Measurements from ENCODE around the gene PPP1CC. TPM values are rescaled to one million over a fixed set of nuclear protein-coding genes. Genes with fewer than 3 reads are reported as not detected.

Gene PPP1CC
- polyA plus RNA-seq, 1 of the 3 experiments (the other 2 are of a cell fraction) = 62.0 TPM

DNA sequence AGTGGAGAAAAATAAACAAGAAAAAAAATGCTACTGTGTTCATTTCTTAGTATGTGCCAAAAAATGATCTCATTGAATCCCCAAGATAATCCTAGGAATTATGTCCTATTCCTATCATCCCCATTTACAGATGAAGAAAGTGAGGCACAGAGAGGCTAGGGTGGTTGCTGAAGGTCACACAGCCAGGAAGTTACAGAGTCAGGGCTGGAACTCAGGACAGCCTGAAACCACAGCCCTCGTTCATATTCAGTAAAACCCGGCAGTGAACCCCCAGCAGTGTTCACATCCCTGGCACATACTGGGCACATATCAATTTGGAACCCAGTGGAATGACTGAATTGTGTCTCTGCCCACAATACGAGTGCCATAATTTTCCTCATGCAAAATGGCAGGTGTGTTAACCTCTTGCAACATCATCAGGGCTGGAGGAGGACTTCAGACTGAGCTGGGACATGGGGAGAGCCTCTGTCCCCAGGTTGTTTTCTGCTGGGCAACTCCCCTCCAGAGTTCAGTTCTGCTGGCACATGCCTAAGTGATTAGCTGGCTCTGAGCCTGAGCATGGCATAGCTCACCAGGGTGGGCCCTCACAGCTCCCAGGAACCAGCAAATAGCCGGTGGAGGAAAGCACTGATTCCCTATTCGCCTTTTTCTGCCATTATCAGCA is 2.0 kb upstream of the PPP1CC start:
- Histone ChIP-seq H3K4me3 (ENCODE audit: low read depth in 2 of 2, low read length in 1 of 2) (no peak overlapping the region), H3F3A (replicated peaks; ENCODE audit: insufficient read depth) (peaks cover 20% of the 10 kb centered on the region), H4K20me1 (ENCODE audit: insufficient read depth) (peaks cover 25% of the 10 kb centered on the region), H3K36me3 (replicated peaks in 1 of 2; ENCODE audit: control insufficient read depth in 1 of 2, insufficient read depth in 2 of 2, low read length in 1 of 2) (no peaks in the 10 kb centered on the region), H3K9me3 (no peaks in the 10 kb centered on the region), H3K9me2 (no peaks in the 10 kb centered on the region), H3K9ac (no peak overlapping the region), H3K27ac (ENCODE audit: low read depth in 2 of 2, low read length in 1 of 2) (peak overlapping the region in 1 of 2 experiments; percentile 49; a peak in 2 of 4 replicates), H3K79me2 (ENCODE audit: insufficient read depth) (peaks cover 30% of the 10 kb centered on the region), H3K4me1 (ENCODE audit: control insufficient read depth in 1 of 2, insufficient read depth in 2 of 2, low read depth in 1 of 2, low read length in 1 of 2) (peaks cover 11 to 16% of the 10 kb centered on the region in 2 experiments), H2AFZ (ENCODE audit: low read depth) (no peak overlapping the region), H3K27me3 (ENCODE audit: insufficient read depth) (no peaks in the 10 kb centered on the region), H3K4me2 (peak overlapping the region; percentile 94)
- CTCF ChIA-PET = interaction anchor here (0.8 to 1.4 kb wide), 3 partner anchors 18 to 143 kb away, joined by 3 to 4 read pairs (median 4); no protein-coding TSS in a partner anchor
- TF ChIP-seq, protein P1, sequence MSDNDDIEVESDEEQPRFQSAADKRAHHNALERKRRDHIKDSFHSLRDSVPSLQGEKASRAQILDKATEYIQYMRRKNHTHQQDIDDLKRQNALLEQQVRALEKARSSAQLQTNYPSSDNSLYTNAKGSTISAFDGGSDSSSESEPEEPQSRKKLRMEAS (IDR thresholded peaks at IDR 0.05; ENCODE audit: low read depth) = 0 out of 2 replicates have a peak, but pooled peaks have one; percentile 23
- TF ChIP-seq MXI1 (IDR thresholded peaks at IDR 0.05; ENCODE audit: low read depth, low read length) (no peak), CHD2 (IDR thresholded peaks at IDR 0.05; ENCODE audit: low read length, partially characterized antibody) (no peak), FOXM1 (IDR thresholded peaks at IDR 0.05; ENCODE audit: low read depth) (no peak)
- WGBS (ENCODE audit: low lambda C conversion rate) = 90% methylated on average over 2 of the region's 5 CpGs
- POLR2A ChIA-PET = no interaction called here
- DNase-seq = peak; percentile 22

DNA sequence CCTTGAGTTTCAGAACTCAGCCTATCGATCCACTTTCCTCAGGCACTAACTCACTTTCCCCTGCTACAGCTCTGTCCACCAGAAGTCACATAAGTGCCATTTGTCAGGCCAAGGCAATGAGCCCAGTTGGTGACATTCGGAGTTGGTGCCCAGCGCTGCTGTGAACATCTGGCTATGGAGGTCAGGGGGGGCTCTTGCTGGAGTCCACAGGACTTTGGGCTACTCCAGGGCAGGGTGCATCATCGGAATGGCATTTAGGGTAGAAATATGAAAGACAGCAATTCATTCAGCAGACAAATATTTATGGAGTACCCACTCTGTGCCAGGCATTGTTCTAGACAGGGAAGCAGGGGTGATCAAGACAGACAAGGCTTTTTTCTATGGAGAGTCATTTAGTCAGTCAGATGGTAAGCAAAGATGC is 1.5 kb upstream of the PPP1CC start:
- no peak for DNase-seq
- H3K4me1 ChIP-seq (ENCODE audit: control insufficient read depth in 1 of 2, insufficient read depth in 2 of 2, low read depth in 1 of 2, low read length in 1 of 2) = peaks cover 11 to 20% of the 10 kb centered on the region in 2 experiments
- peak overlapping the region in 1 of 2 experiments; percentile 49; a peak in 2 of 4 replicates for H3K27ac ChIP-seq (ENCODE audit: low read depth in 2 of 2, low read length in 1 of 2)
- peak overlapping the region; percentile 94 for H3K4me2 ChIP-seq
- H3F3A ChIP-seq (replicated peaks; ENCODE audit: insufficient read depth) = peaks cover 20% of the 10 kb centered on the region
- POLR2A ChIA-PET = interaction anchor here (0.6 to 2.0 kb wide), 2 partner anchors 56 to 131 kb away, joined by 3 to 8 read pairs; partner anchors contain the start of gene TCTN1
- CTCF ChIA-PET = interaction anchor here (1.2 to 4.6 kb wide), 4 partner anchors 19 to 144 kb away, joined by 4 to 15 read pairs (median 6); no protein-coding TSS in a partner anchor
- peaks cover 31% of the 10 kb centered on the region for H4K20me1 ChIP-seq (ENCODE audit: insufficient read depth)
- H3K79me2 ChIP-seq (ENCODE audit: insufficient read depth) = peaks cover 35% of the 10 kb centered on the region
- no peaks in the 10 kb centered on the region for H3K9me3 ChIP-seq
- peak overlapping the region; percentile 64 to 79; a peak in 3 of 4 replicates for H3K4me3 ChIP-seq (ENCODE audit: low read depth in 2 of 2, low read length in 1 of 2)
- H3K27me3 ChIP-seq (ENCODE audit: insufficient read depth) = no peaks in the 10 kb centered on the region
- H3K36me3 ChIP-seq (replicated peaks in 1 of 2; ENCODE audit: control insufficient read depth in 1 of 2, insufficient read depth in 2 of 2, low read length in 1 of 2) = peaks cover 0 to 3% of the 10 kb centered on the region in 2 experiments
- 59% methylated on average over 4 of the region's 4 CpGs for WGBS (ENCODE audit: low lambda C conversion rate)
- H3K9ac ChIP-seq = no peak overlapping the region
- no peaks in the 10 kb centered on the region for H3K9me2 ChIP-seq
- H2AFZ ChIP-seq (ENCODE audit: low read depth) = peak overlapping the region; percentile 99; the same call in 1 of the 2 replicates
- TF ChIP-seq TEAD4 (IDR thresholded peaks at IDR 0.05; ENCODE audit: borderline replicate concordance, insufficient read depth) (peak; percentile 66; the same call in 1 of the 2 replicates), EP300 (IDR thresholded peaks at IDR 0.05; ENCODE audit: borderline replicate concordance in 1 of 2, low read depth in 1 of 2, low read length in 1 of 2) (peak in 1 of 2 experiments; percentile 48; a peak in 1 of 4 replicates), RCOR1 (IDR thresholded peaks at IDR 0.05; ENCODE audit: low read length) (no peak), FOSL2 (IDR thresholded peaks at IDR 0.05; ENCODE audit: borderline replicate concordance, low read depth) (peak; percentile 67; the same call in 1 of the 2 replicates), MXI1 (IDR thresholded peaks at IDR 0.05; ENCODE audit: low read depth, low read length) (no peak), FOXM1 (IDR thresholded peaks at IDR 0.05; ENCODE audit: low read depth) (no peak), SMC3 (IDR thresholded peaks at IDR 0.05; ENCODE audit: low read depth, low read length) (no peak), SIN3A (IDR thresholded peaks at IDR 0.05; ENCODE audit: borderline replicate concordance, low read depth, low read length) (no peak), RXRA (IDR thresholded peaks at IDR 0.05; ENCODE audit: borderline replicate concordance, low read depth) (peak; percentile 58; the same call in 1 of the 2 replicates), NFIC (IDR thresholded peaks at IDR 0.05; ENCODE audit: borderline replicate concordance) (peak; percentile 59), NRF1 (IDR thresholded peaks at IDR 0.05; ENCODE audit: low read depth, low read length) (no peak), CHD2 (IDR thresholded peaks at IDR 0.05; ENCODE audit: low read length, partially characterized antibody) (no peak), JUND (IDR thresholded peaks at IDR 0.05) (peak; percentile 62; the same call in 1 of the 2 replicates), TCF12 (IDR thresholded peaks at IDR 0.05) (peak; percentile 82), RAD21 (IDR thresholded peaks at IDR 0.05; ENCODE audit: low read length) (no peak), ELF1 (IDR thresholded peaks at IDR 0.05) (no peak), MEF2A (IDR thresholded peaks at IDR 0.05; ENCODE audit: borderline replicate concordance, low read depth) (no peak)
- TF ChIP-seq, protein P2, sequence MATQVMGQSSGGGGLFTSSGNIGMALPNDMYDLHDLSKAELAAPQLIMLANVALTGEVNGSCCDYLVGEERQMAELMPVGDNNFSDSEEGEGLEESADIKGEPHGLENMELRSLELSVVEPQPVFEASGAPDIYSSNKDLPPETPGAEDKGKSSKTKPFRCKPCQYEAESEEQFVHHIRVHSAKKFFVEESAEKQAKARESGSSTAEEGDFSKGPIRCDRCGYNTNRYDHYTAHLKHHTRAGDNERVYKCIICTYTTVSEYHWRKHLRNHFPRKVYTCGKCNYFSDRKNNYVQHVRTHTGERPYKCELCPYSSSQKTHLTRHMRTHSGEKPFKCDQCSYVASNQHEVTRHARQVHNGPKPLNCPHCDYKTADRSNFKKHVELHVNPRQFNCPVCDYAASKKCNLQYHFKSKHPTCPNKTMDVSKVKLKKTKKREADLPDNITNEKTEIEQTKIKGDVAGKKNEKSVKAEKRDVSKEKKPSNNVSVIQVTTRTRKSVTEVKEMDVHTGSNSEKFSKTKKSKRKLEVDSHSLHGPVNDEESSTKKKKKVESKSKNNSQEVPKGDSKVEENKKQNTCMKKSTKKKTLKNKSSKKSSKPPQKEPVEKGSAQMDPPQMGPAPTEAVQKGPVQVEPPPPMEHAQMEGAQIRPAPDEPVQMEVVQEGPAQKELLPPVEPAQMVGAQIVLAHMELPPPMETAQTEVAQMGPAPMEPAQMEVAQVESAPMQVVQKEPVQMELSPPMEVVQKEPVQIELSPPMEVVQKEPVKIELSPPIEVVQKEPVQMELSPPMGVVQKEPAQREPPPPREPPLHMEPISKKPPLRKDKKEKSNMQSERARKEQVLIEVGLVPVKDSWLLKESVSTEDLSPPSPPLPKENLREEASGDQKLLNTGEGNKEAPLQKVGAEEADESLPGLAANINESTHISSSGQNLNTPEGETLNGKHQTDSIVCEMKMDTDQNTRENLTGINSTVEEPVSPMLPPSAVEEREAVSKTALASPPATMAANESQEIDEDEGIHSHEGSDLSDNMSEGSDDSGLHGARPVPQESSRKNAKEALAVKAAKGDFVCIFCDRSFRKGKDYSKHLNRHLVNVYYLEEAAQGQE (IDR thresholded peaks at IDR 0.05; ENCODE audit: low read depth, low read length) = no peak
- TF ChIP-seq, protein P3, sequence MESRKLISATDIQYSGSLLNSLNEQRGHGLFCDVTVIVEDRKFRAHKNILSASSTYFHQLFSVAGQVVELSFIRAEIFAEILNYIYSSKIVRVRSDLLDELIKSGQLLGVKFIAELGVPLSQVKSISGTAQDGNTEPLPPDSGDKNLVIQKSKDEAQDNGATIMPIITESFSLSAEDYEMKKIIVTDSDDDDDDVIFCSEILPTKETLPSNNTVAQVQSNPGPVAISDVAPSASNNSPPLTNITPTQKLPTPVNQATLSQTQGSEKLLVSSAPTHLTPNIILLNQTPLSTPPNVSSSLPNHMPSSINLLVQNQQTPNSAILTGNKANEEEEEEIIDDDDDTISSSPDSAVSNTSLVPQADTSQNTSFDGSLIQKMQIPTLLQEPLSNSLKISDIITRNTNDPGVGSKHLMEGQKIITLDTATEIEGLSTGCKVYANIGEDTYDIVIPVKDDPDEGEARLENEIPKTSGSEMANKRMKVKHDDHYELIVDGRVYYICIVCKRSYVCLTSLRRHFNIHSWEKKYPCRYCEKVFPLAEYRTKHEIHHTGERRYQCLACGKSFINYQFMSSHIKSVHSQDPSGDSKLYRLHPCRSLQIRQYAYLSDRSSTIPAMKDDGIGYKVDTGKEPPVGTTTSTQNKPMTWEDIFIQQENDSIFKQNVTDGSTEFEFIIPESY (IDR thresholded peaks at IDR 0.05; ENCODE audit: borderline replicate concordance, low read depth) = 0 out of 2 replicates have a peak, but pooled peaks have one; percentile 33
- TF ChIP-seq, protein P1 (IDR thresholded peaks at IDR 0.05; ENCODE audit: low read depth) = 0 out of 2 replicates have a peak, but pooled peaks have one; percentile 33

Measured in SK-N-SH (cell line).